HCT116 (cell line): ENCODE measurements around the gene TOP1. TPM values are rescaled to one million over a fixed set of nuclear protein-coding genes. Genes with fewer than 3 reads are reported as not detected.

ENCODE experiments used
- ATAC-seq: fragments of 200-7000 bp; cut with Tn5 transposase; 2 replicates; pipeline ENCODE4 v1.9.1; 2020; ENCODE audit warnings: mild to moderate bottlenecking, moderate library complexity
- BruUV-seq: library from RNA; stranded (reverse); fragments of 400-500 nt; replicated peaks from 2 replicates; lab custom pipeline; 2021; lab: Mats Ljungman, UMichigan
- CTCF ChIA-PET: fragments of 300-600 bp; sonication (Branson Sonifier 250); formaldehyde crosslinking; loops from one replicate; lab custom pipeline; 2021; ENCODE audit warnings: antibody characterized with exemption; lab: Charles Lee
- POLR2A ChIA-PET: fragments of 300-600, 350-600 bp; sonication (Branson Sonifier 250); formaldehyde crosslinking; loops from one replicate; lab custom pipeline; 2021; ENCODE audit warnings: antibody characterized with exemption; lab: Charles Lee
- RAD21 ChIA-PET, 2 experiments: fragments of 300-600 bp; sonication (Branson Sonifier 250); formaldehyde crosslinking; loops; one replicate each; lab custom pipeline; 2023; ENCODE audit warnings: low total read pairs in 2 of 2; ENCODE audit not compliant: uncharacterized antibody in 2 of 2, unreplicated experiment in 2 of 2, low non-redundant PET in 1 of 2; lab: Charles Lee
- DNase-seq: peaks from one replicate; pipeline ENCODE4 v3.0.0-alpha.2; 2010; ENCODE audit warnings: low read depth, low spot score
- H2AFZ ChIP-seq: fragments of 200-600 bp; shearing (Covaris generic), sonication (generic); 2 replicates; pipeline ENCODE4 v1.6.1; 2017; ENCODE audit warnings: low read depth, mixed run types, mixed read lengths, antibody characterized with exemption, low read length; ENCODE audit not compliant: poor library complexity, severe bottlenecking
- H3K27ac ChIP-seq: 2 replicates; pipeline ENCODE4 v1.5.1; 2012; ENCODE audit warnings: low read depth, low read length
- H3K27me3 ChIP-seq: fragments of 200-600 bp; sonication (generic); 2 replicates; pipeline ENCODE4 v1.6.1; 2016; ENCODE audit warnings: mixed run types, low read length, mixed read lengths; ENCODE audit not compliant: insufficient read depth
- H3K36me3 ChIP-seq, 2 experiments: fragments of 200-500 bp in 1 of 2; fragments of 200-600 bp in 1 of 2; sonication (Bioruptor generic) in 1 of 2; sonication (generic) in 1 of 2; 2 replicates each; pipeline versions ENCODE4 v1.5.1 to v1.6.1; 2014 to 2016; ENCODE audit warnings: low read length in 2 of 2, inconsistent platforms in 1 of 2, mixed read lengths in 1 of 2, mixed run types in 1 of 2; ENCODE audit not compliant: insufficient read depth in 2 of 2, control insufficient read depth in 1 of 2
- H3K4me1 ChIP-seq, 2 experiments: fragments of 200-600 bp in 1 of 2; sonication (generic) in 1 of 2; 2 replicates each; pipeline versions ENCODE4 v1.5.1 to v1.6.1; 2012 to 2017; ENCODE audit warnings: low read length in 2 of 2, inconsistent platforms in 1 of 2, mild to moderate bottlenecking in 1 of 2, mixed read lengths in 1 of 2, mixed run types in 1 of 2, moderate library complexity in 1 of 2; ENCODE audit not compliant: insufficient read depth in 2 of 2, control insufficient read depth in 1 of 2
- H3K4me2 ChIP-seq: fragments of 200-600 bp; sonication (generic); 2 replicates; pipeline ENCODE4 v1.6.1; 2017; ENCODE audit warnings: mixed run types, low read length, mixed read lengths
- H3K4me3 ChIP-seq, 2 experiments: fragments of 200-600 bp in 1 of 2; sonication (generic) in 1 of 2; replicated peaks in 1 of 2; 2 replicates each; pipeline ENCODE4 v1.5.1; 2011 to 2016; ENCODE audit warnings: low read length in 2 of 2, control low read depth in 1 of 2, low read depth in 1 of 2, mild to moderate bottlenecking in 1 of 2, mixed read lengths in 1 of 2, mixed run types in 1 of 2
- H3K79me2 ChIP-seq: fragments of 200-600 bp; sonication (generic); 2 replicates; pipeline ENCODE4 v1.6.1; 2017; ENCODE audit warnings: mild to moderate bottlenecking, mixed run types, low read length, moderate library complexity, mixed read lengths; ENCODE audit not compliant: insufficient read depth
- H3K9ac ChIP-seq: fragments of 200-600 bp; sonication (generic); 2 replicates; pipeline ENCODE4 v1.6.1; 2016; ENCODE audit warnings: low read length, mixed read lengths
- H3K9me2 ChIP-seq: fragments of 200-600 bp; sonication (generic), shearing (Covaris generic); 2 replicates; pipeline ENCODE4 v1.6.1; 2017; ENCODE audit warnings: mixed run types, mild to moderate bottlenecking, moderate library complexity; ENCODE audit not compliant: insufficient read depth
- H3K9me3 ChIP-seq, 2 experiments: fragments of 200-500 bp in 1 of 2; fragments of 200-600 bp in 1 of 2; sonication (Bioruptor generic) in 1 of 2; sonication (generic) in 1 of 2; 2 replicates each; pipeline ENCODE4 v1.6.1; 2014 to 2017; ENCODE audit warnings: low read length in 2 of 2, mixed read lengths in 2 of 2, inconsistent platforms in 1 of 2, low read depth in 1 of 2, mild to moderate bottlenecking in 1 of 2, mixed run types in 1 of 2, moderate library complexity in 1 of 2; ENCODE audit not compliant: control insufficient read depth in 1 of 2, insufficient read depth in 1 of 2
- H4K20me1 ChIP-seq: fragments of 200-600 bp; sonication (generic), shearing (Covaris generic); 2 replicates; pipeline ENCODE4 v1.6.1; 2017; ENCODE audit warnings: mixed run types, mild to moderate bottlenecking, moderate library complexity; ENCODE audit not compliant: insufficient read depth
- CTCF ChIP-seq, 3 experiments: fragments of 200-600 bp in 1 of 3; sonication (generic) in 1 of 3; IDR thresholded peaks in 2 of 3; conservative IDR thresholded peaks in 1 of 3; 2 replicates each; pipeline ENCODE4 v1.5.1; 2012 to 2017; ENCODE audit warnings: low read depth in 2 of 3, low read length in 2 of 3, antibody characterized with exemption in 1 of 3, borderline replicate concordance in 1 of 3, control low read depth in 1 of 3, mild to moderate bottlenecking in 1 of 3, mixed read lengths in 1 of 3, mixed run types in 1 of 3, moderate library complexity in 1 of 3; ENCODE audit not compliant: insufficient read depth in 1 of 3
- ELF1 ChIP-seq: IDR thresholded peaks from 2 replicates; pipeline ENCODE4 v1.6.1; 2012; ENCODE audit warnings: low read depth, borderline replicate concordance
- JUND ChIP-seq: IDR thresholded peaks from 2 replicates; pipeline ENCODE4 v1.6.1; 2012
- RAD21 ChIP-seq: IDR thresholded peaks from 2 replicates; pipeline ENCODE4 v1.6.1; 2012; ENCODE audit warnings: low read depth, mild to moderate bottlenecking
- intact Hi-C: fragments of 100-400 bp; cut with micrococcal nuclease; formaldehyde crosslinking; loops from 2 replicates; pipeline ENCODE4 v1.10.0; 2022
- total RNA-seq: library from RNA; stranded (reverse); gene quantifications from one replicate; pipeline ENCODE4 v1.2.1, GENCODE V29; 2021; ENCODE audit not compliant: unreplicated experiment
- TF ChIP-seq, protein P1 (sequence below): IDR thresholded peaks from 2 replicates; pipeline ENCODE4 v1.6.1; 2012

TOP1 gene
- total RNA-seq, 1 experiment from 2014 or later = 190 TPM

DNA sequence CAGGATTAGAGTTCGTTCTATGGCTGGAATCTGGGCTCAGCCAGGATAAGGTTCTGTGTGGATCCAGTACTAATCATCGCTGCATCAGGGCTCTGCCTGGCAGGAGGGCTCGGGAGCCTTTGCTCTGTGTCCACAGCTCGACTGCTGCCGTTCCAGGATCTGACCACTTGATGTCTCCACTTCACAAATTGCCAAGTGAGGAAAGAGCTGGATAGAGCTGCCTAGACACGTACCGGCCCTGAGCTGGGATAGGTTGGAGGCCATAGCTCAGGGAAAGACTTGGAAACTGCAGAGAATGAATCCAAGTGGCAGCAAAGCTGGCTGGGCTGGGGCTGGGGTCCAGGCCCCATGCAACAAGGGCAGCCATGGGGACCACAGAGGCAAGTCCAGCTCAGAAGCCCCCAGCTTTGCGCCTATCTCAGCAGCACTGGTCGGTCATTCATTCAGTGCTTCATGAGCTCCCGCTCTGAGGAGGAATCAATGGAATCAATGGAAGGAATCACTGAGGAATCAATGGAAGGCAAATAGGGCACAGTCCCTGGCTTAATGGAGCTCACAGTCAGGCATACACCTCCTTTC is 38.0 kb upstream of the TOP1 start:
- peak; percentile 100 for ATAC-seq
- H3K27ac ChIP-seq = peak overlapping the region; percentile 55
- H3K4me2 ChIP-seq = peak overlapping the region; percentile 59
- no peaks in the 10 kb centered on the region for H3K9me3 ChIP-seq
- no peaks in the 10 kb centered on the region for H3K79me2 ChIP-seq
- ChIA-PET CTCF (interaction anchor here (0.6 to 4.3 kb wide), 31 partner anchors 9 to 349 kb away, joined by 3 to 59 read pairs (median 4); partner anchors contain the start of gene LPIN3), POLR2A (interaction anchor here (0.7 to 3.4 kb wide), 11 partner anchors 12 to 105 kb away, joined by 3 to 16 read pairs (median 5); partner anchors contain the start of gene TOP1), RAD21 (interaction anchor here (0.6 to 2.0 kb wide), 20 partner anchors 12 to 157 kb away, joined by 3 to 8 read pairs (median 4); partner anchors contain the start of gene TOP1 (in 1 of the 2))
- no peaks in the 10 kb centered on the region for H3K9me2 ChIP-seq
- peak; percentile 75 for DNase-seq
- TF ChIP-seq JUND = no peak
- no peak for TF ChIP-seq ELF1
- TF ChIP-seq, protein P1, sequence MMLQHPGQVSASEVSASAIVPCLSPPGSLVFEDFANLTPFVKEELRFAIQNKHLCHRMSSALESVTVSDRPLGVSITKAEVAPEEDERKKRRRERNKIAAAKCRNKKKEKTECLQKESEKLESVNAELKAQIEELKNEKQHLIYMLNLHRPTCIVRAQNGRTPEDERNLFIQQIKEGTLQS = no peak
- peak; percentile 94 for TF ChIP-seq RAD21
- peak; percentile 73 to 88 (median 85) for TF ChIP-seq CTCF (IDR thresholded peaks at IDR 0.05 in 2 of 3, conservative IDR thresholded peaks at IDR 0.05 in 1 of 3; ENCODE audit: borderline replicate concordance in 1 of 3, insufficient read depth in 1 of 3, low read depth in 2 of 3, low read length in 2 of 3)
- no peaks in the 10 kb centered on the region for H3K36me3 ChIP-seq
- H2AFZ ChIP-seq = peak overlapping the region; percentile 92
- H3K4me1 ChIP-seq = peaks cover 11 to 25% of the 10 kb centered on the region in 2 experiments
- peak overlapping the region; percentile 30 for H3K9ac ChIP-seq
- H4K20me1 ChIP-seq = no peaks in the 10 kb centered on the region
- intact Hi-C loops = loop anchor here (1.0 to 5.0 kb wide), 4 partner anchors 43 to 105 kb away; no protein-coding TSS in a partner anchor
- BruUV-seq = no TSS peak
- no peaks in the 10 kb centered on the region for H3K27me3 ChIP-seq
- peak overlapping the region in 1 of 2 experiments; percentile 13; a peak in 1 of 4 replicates for H3K4me3 ChIP-seq
